Activated T-cell treated with anti-CD3 and anti-CD28 coated beads for 24 hours (primary cell): ENCODE measurements around the gene GPR39.
"Not testable (repeated sequence)": the region's sequence is repeated elsewhere in the genome, so short reads cannot be mapped to it uniquely, and the experiment has no call there.

Source experiments
- DNase-seq: peaks from one replicate; pipeline ENCODE4 v3.0.0-alpha.2; 2020; ENCODE audit warnings: low read depth

Gene GPR39

DNA sequence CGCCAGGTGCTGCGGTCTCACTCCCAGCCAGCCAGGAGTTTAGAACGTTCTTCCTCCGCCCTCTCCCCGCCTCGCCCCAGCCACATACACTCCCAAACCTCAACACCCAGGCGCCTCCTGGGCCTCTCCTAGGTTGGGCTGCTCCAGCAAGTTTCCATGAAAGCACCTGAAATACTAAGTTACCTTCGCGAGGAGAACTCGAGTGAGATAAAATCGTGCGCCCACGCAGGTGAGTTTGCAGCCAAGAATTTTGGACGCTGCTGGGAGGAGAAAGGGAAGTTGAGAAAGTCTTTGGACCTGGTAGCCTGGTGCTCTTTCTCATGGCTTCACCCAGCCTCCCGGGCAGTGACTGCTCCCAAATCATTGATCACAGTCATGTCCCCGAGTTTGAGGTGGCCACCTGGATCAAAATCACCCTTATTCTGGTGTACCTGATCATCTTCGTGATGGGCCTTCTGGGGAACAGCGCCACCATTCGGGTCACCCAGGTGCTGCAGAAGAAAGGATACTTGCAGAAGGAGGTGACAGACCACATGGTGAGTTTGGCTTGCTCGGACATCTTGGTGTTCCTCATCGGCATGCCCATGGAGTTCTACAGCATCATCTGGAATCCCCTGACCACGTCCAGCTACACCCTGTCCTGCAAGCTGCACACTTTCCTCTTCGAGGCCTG, at the start of gene GPR39:
Gene GPR39, plus strand, starts transcription at position 83 of the 673 bp plus-strand sequence.
- DNase-seq, result no peak

DNA sequence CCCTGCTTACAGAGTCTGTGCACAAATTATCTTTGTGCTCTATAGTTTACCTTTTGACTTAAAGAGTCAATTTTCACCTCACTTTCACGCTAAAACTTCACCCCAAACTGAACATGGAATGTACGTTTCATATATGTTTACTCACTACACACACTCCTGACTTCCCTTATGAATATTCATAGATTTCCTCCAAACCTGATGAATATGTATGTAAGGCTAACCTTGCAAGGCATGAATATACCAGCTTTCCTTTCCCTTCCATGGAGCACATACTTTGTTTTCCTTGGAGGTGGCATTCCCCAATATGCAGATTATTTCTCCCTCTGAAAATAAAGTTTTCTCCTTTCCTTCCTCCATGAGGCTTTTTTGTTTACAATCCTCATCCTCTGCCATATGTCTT, 48.4 kb upstream of the GPR39 start:
- DNase-seq, result no peak

DNA sequence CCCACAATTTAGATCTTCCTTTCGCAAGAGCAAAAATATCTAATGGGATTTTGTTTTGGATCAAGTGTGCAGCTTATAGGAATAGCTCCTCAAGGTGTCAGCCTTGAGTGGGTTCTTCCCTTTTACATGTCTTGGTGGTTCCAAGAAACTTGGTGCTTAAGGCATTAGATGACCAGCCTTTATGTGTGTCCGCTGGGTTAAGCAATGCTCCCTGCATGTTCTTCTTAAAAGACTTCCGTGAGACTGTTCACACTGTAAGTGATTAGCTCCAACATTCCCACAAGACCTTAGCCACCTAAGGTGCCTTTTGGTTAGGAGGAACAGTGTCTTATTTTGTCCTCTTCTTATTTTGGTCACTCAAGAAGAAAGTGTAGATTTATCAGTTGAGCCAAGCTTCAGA, 44.3 kb upstream of the GPR39 start:
- DNase-seq, result no peak

DNA sequence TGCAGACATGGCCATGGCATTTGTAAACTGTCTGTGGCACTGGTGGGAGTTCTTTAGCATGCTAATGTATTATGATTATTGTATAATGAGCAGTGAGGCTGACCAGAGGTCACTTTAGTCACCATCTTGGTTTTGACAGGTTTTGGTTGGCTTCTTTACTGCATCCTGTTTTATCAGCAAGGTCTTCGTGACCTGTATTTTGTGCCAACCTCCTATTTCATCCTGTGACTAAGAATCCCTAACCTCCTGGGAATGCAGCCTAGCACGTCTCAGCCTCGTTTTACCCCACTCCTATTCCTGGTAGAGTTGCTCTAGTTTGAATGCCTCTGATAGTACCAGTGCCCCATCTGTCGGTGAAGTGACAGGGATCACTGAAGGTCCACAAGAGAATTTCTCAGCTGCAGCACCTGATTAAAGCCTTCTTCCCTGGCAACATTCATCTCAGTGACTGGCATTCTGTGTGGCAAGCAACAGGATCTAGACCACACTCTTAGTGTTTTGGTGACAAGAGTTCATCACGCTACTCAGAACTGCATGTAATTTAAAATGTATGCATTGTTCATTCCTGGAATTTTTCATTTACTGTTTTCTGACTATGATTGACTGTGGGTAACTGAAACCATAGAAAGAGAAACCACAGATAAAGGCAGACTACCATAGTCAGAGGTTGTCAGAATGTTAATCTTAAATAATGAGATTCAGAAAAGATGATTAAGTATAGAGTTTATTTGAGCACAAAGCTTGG, 43.0 kb upstream of the GPR39 start:
- no peak for DNase-seq

DNA sequence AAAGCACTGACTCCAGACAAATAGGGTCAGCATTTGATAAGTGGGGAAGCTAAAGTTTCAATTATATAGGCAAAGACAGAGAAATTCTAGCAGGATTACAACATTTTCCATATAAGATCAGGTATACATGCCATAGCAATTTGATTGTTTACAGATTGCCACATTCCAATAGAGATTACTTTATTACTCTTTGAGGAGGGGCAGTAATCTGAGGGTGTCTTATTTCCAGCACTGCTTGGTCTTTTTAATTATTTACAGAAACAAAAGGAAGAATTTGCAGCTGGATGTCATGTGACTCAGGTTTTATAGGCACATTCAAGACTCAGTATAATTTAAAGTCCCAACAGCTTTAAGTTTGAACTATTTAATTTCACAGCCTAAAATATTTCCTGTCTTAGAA, 42.5 kb upstream of the GPR39 start:
- no peak for DNase-seq

DNA sequence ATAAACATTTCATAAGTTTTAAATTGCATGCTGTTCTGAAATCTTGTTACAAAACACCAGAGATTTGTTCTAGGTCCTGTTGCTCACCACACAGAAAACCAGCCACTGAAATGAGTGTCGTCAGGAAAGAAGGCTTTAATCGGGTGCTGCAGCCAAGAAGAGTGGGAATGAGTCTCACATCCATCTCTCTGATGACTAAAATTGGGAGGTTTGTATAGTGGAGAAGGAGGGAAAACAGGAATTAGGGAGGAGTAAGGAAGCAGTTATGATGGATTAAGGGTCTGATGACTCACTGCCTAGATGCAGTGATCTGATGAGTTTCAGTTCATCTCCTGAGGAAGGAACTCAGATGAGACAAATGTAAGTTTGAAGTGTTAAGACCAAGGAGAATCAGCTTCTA, 42.1 kb upstream of the GPR39 start:
- no peak for DNase-seq

DNA sequence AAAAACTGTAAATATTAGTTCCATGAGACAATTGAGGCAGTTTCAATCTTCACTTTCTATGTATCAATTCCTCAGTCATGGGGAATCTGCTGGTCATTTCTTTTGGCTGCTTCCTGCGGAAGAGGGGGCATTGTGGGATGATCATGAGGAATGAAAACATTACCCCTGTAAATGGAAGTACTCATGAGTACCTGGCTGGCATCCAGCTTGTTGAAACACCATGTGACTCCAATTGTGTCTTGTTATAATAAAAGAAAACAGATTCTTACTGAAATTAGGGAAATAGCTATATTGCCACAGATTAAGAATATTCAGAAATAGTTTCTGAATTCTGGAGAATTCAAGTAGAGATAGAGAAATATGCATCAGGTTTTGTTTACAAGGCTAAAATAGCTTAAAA, 41.6 kb upstream of the GPR39 start:
- no peak for DNase-seq

DNA sequence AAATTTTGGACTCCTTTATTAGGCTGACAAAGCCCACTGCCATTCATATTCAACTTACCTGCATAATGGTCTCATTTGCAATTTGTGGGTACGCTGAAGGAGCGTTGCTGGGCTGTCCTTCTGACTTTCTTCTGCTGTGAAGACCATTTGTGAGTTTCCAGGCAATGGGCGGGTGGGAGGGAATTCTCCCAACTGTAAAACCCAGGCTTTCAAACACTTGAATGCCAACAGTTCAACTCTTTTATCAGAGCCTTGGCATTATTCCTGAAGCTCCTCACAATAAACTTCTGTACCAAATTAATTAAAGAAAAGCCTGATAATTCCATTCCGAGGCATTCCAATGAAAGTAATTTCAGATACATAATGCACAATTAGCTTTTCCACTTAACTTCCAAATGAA, 35.2 kb upstream of the GPR39 start:
- DNase-seq, result no peak

DNA sequence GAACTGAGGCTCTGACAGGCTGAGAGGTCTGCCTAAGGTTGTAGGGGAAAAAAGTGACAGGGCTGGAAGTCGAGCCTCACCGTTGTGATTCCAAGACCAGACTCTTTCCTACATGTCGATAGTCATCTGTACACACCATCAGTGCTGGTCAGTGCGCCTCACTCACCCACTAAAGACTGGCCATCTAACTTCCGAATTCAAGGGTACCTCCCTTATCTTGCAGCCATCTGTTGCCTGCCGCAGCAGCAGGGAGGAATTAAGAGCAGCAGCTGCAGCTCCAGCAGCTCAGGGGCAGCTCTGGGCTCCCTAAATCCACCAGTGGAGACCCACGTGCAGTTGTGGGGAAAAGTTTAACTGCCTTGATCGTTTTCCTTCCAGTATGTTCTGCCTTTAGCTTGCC, 32.6 kb upstream of the GPR39 start:
- no peak for DNase-seq

DNA sequence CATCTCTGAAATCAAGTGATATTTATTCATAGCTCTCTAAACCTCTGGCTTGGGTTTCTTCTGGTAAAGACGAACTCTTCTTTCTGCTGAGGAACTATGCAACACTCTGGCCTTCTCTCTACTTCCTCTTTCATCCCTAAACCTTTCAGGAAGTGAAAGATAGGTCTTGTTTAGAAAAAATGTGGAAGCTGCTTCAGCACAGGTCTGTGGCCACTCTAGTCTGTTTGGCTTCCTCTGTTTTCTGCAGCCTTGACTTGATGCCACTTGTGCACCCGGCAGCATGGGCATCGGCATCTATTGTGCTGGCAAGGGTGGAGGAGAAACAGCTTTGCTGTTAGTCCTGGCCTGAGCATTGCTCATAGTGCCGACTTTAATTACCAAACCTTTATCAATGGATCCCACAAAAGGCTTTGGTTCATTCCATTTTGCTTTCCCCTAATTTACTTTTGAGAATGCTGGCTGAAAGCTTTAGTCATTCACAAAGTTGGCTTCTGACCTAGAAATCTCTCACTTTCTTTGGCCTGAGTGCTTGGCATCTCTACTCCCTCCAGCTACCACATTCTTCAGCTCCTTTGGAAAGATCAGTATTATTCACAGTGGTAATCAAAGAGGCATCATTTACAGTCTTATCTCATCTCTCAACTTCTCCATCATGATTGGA, 32.0 kb upstream of the GPR39 start:
- DNase-seq, result no peak

DNA sequence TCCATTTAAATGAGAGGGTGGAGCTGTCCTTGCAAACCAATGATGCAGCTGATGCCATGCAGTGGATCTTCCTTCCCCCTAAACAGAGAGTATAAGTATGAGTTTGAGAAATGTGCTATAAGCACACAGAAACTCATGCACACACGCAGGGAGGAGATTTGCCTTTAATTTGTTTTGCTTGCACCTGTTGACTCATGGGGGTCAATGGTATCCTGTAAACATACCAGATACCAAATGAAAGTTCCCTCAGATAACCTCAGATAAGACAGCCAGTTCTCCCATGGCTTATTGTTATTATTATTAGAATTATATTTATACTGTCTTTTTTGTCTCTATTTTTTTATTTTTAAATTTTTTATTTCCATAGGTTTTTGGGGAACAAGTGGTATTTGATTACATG, 29.5 kb upstream of the GPR39 start:
- no peak for DNase-seq

DNA sequence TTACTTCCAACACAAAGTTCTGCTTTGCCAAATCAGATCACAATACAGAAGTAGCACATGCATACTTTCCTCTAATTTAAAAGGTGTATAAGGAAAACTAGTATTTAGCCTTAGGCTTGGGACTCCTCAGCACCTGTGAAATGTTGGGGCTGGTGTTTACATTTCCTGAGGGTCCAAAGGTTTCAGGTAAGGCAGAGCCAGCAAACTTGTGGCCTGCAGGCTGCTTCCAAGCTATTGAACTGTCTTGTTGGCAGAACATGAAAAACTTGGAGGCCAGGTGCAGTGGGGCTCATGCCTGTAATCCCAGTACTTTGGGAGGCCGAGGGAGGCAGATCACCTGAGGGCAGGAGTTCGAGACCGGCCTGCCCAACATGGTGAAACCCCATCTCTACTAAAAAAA, 26.5 kb upstream of the GPR39 start:
- no peak for DNase-seq

DNA sequence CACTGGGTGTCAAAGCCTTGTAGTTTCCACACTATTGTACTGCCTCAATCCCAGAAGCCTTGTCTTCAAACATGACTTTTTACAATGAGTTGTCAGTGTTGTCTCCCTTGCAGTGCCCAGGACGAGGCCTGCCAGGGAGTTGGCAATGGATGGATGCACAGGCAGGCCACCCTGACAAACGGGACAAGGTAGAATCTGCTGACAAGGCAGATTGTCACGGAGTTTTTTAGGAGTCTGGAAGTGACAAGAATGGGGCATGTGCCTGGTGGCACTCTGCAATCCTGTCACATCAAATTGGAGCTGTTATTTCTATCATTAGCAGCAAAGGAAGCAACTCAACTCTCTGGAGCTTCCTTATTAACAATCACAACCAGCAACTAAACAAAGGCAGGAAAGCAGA, 25.2 kb upstream of the GPR39 start:
- no peak for DNase-seq

DNA sequence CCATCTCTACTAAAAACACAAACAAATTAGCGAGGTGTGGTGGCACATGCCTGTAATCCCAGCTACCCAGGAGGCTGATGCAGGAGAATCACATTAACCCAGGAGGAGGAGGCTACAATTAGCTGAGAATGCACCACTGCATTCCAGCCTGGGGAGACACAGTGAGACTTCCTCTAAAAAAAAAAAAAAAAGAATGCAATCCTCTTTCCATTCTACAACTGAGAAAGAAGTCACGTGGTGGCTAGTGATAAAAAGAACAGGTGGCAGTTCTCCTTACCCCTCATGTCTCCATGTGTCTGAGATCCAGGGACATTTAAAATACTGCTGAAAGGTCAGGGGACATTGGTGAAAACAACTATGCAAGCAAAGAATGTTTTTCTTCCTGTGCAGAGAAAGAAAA, 24.4 kb upstream of the GPR39 start:
- DNase-seq, result no peak

DNA sequence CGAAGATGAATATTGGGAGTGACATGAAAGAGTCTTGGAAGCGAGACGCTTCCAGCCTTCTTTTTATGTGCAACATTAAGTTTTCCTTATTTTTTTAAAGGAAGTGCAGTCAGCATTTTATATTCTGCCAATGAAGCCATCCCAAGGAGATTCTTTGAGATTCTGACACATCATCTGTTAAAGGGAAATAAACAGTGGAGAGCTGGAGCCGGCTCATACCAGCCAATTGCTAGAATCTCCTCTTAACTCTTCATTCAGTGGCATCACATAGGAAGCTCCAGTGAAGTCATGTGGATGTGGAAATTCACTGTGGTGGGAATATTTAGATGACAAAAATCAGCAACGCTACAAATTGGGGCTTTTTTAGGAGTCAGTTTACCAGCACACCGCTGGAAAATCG, 23.7 kb upstream of the GPR39 start:
- no peak for DNase-seq

DNA sequence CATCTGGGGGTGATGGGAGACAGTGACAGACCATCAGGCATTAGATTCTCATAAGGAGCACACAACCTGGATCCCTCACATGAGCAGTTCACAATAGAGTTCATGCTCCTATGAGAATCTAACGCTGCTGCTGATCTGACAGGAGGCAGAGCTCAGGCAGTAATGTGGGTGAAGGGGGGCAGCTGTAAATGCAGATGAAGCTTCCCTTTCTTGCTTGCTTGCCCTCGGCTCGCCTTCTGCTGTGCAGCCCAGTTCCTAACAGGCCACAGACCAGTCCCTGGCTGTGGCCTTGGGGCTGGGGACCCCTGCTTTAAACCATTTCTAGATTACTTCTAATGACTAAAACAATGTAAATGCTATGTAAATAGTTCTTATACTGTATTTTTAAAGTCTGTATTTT, 19.6 kb upstream of the GPR39 start:
- not testable (repeated sequence) for DNase-seq

DNA sequence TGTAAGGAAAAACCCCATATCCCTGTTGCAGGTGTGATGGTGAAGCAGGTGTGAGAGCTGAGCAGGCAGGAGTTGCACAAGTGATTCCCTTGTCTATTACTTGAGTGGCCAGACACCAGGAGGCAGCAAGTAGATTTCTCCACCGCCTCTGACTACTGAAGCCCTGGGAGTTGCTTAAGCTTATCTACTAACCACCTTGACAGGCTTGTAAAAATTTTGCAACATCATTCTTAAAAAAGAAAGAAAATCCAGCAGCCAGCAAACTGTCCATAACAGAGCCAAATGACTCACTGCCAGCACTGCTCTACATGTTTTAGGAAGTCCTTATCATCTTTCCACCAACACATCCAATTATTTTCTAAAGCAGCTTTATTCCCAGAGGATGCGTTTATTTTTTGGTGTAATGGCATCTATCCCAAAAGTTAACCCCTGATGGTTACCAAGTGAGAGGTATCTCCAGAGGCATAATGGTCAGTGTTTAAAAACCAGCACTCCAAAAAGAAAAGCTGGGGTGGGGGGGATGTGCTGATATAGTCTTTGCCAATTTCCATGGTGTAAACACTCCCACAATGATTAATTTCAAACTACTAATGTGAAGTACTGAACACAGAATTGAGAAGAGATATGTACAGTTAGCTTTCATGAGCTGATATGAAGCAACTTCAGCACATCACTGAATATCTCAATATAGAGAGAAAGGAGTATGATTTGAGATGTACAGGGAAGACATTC, 16.3 kb upstream of the GPR39 start:
- no peak for DNase-seq

DNA sequence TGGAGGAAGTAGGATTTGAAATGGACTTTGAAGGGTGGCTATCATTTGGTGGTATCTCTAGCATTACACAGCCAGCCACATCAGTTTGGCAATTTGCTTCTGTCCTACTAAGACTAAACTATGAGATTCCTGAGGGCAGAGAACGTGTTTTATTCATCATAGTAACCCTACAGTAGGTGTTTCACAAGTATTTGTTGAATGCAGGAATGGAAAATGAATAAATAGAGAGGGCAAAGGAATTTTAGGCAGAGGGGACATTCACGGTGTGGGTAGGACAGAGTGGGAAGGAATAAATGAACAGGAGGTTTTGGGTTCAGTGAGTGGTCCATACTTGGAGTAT, 15.7 kb upstream of the GPR39 start:
- DNase-seq, result no peak

DNA sequence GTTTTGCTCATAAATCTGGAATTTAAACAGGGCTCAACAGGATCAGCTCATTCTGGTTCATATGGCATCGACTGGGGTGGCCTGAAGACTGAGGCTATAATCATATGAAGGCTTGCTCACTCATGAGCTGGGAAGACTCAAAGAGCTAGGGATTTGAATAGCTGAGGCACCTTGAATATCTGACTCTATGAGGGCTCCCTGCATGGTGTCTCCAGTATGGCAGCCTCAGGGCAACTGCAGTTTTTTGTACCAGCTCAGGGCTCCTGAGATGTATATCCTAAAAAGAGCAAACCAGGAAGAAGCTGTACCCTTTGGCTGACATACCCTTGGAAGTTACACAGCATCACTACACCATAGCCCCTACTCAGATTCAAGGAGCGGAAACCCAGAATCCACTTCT, 15.3 kb upstream of the GPR39 start:
- no peak for DNase-seq

DNA sequence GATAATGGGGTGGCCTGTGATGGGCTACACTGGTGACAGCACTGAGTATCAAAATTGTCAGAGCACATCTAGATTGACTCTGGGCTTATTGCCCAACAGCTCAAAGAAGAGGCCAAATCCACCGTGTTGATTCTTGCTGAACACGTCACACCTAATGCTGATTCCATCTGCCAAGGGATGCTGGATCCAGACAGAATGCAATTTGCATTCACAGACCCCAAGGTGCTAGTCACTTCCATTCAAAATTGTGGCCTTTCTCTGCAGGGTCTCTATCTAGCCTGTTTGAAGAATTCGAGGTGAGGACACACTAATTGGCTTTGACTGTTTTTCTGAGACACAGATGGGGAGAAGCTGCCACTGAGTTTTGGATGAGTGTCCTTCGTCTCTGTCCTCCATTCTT, 13.5 kb upstream of the GPR39 start:
- no peak for DNase-seq

DNA sequence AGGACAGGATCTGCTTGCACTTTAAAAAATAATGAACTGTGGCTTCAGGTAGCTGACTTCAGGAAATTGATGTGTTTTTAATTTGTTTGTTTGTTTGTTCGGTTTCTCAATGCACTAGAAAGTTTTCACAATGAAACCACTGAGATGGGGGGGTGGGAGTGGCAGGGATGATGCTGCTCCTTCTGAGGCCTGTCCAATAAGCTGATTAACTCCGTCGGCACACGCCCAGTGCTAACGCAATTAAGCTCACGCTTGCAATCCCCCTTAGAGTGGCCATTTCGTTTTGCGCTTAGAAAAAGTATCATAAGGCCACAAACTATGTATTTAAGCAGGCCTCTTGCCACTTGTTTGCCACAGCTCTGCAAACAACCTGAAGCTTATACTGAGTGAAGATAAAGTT, 12.5 kb upstream of the GPR39 start:
- no peak for DNase-seq

DNA sequence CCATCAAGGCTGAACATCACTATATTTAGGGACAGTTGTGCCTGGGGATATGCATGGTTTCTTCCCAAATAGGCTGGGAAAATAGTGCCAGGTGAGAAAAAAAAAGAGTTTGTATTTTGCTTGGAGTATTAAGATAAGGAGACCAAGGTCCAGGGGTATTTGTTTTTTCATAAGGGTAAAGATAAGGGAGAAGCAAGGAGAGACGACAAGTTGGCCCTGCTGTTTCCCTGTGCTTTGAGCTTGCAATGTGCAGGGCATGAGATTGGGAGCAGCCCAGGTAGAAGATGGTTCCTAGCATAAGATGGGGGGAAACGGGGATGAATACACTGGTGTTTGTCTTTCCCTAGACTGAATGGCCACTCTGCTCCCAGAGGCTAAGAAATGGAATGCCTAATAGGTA, 8.8 kb upstream of the GPR39 start:
- no peak for DNase-seq

DNA sequence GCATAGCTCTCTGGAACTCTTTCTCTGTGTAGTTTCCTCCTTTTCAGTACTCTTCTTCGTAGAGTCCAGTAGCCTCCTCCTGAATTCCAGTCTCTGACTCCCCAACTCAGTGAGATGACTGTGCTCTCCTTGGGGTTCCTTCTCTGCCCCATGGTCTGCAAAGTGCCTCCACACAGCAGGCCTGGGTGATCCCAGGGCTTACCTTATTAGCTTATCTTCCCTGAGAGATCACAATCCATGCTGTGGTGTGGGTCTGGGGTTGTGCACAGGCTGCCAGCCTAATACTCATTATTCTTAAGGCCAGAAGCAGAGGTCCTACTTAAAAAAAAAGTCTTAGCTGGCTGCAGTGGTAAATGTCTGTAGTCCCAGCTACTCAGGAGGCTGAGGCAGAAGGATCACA, 4.6 kb upstream of the GPR39 start:
- DNase-seq, result no peak
